ENCODE data around the gene CLIP4. TPM values are rescaled to one million over a fixed set of nuclear protein-coding genes. Genes with fewer than 3 reads are reported as not detected.

Gene CLIP4
- total RNA-seq (2022; extraction: Qiagen RNA extraction), result 23.3 to 28.3 TPM (median 25.5 TPM) in 5 replicates

GRCh38 chr2:29114946-29115609 is at the start of gene CLIP4:
TSS of gene CLIP4 (plus strand) at chr2:29115415. CDS start at chr2:29121389, 5,974 bp downstream.

GRCh38 chr2:29074411-29074810 is 40.8 kb upstream of the CLIP4 start, which contains the start of gene PCARE:
TSS of gene PCARE (minus strand) at chr2:29074523. CDS start at chr2:29074261, 262 bp downstream.

Other genes with a start within 250 kb of the CLIP4 start
- gene TRMT61B, start 245.1 kb upstream of the CLIP4 start, total RNA-seq (2022; extraction: Qiagen RNA extraction), result 14.5 to 22.3 TPM (median 16.9 TPM) in 5 replicates
- gene WDR43, start 220.7 kb upstream of the CLIP4 start, total RNA-seq (2022; extraction: Qiagen RNA extraction), result 76.4 to 95.1 TPM (median 81.1 TPM) in 5 replicates
- gene TOGARAM2, start 134.1 kb upstream of the CLIP4 start, total RNA-seq (2022; extraction: Qiagen RNA extraction), result 0.08 to 0.23 TPM (median 0.19 TPM) in 5 replicates
- gene PCARE, start 40.9 kb upstream of the CLIP4 start, total RNA-seq (2022; extraction: Qiagen RNA extraction), result not detected in 5 replicates